ENCODE measurements around the gene KMT2B. TPM values are rescaled to one million over a fixed set of nuclear protein-coding genes. Genes with fewer than 3 reads are reported as not detected.

The KMT2B gene
- total and polyA plus RNA-seq, 4 donors = 6.4 to 43.3 (median 35.7) TPM

GRCh38 chr19:35704218-35704617 lies 13.6 kb upstream of the KMT2B start, which contains the start of gene ZBTB32:
Gene ZBTB32, plus strand, starts transcription at chr19:35704558. Its CDS starts 10,069 bp downstream, at chr19:35714627.
- H3K36me3 ChIP-seq (ENCODE audit: control insufficient read depth in 1 of 2, insufficient read depth in 2 of 2, low read length in 1 of 2) = no peaks in the 10 kb centered on the region
- WGBS, 2 donors = 15 to 17% methylated on average over 23 to 24 of the region's 24 CpGs
- no peaks in the 10 kb centered on the region for H3K9me3 ChIP-seq (ENCODE audit: control insufficient read depth, low read length)
- intact Hi-C loops (cut with DNase I) = no loop called here
- H3K27ac ChIP-seq (ENCODE audit: low read depth in 1 of 2, low read length in 2 of 2) = no peak within 1 kb of the TSS
- no peak for DNase-seq
- no peak for ATAC-seq (ENCODE audit: low FRiP score)
- H3K4me1 ChIP-seq (ENCODE audit: control insufficient read depth in 1 of 2, insufficient read depth in 2 of 2, low read length in 2 of 2) = no peaks in the 10 kb centered on the region
- H3K4me3 ChIP-seq (ENCODE audit: low read length in 2 of 2) = no peak within 1 kb of the TSS
- no peaks in the 10 kb centered on the region for H3K27me3 ChIP-seq (ENCODE audit: control insufficient read depth in 1 of 2, insufficient read depth in 2 of 2, low read length in 1 of 2)

- WGBS, 2 donors = 86 to 93% methylated on average over 1 of the region's 1 CpG
- Histone ChIP-seq H3K36me3 (ENCODE audit: control insufficient read depth in 1 of 2, insufficient read depth in 2 of 2, low read length in 1 of 2) (no peaks in the 10 kb centered on the region), H3K27me3 (ENCODE audit: control insufficient read depth in 1 of 2, insufficient read depth in 2 of 2, low read length in 1 of 2) (no peaks in the 10 kb centered on the region), H3K9me3 (ENCODE audit: control insufficient read depth, low read length) (no peaks in the 10 kb centered on the region), H3K27ac (ENCODE audit: low read depth in 1 of 2, low read length in 2 of 2) (no peak overlapping the region), H3K4me1 (ENCODE audit: control insufficient read depth in 1 of 2, insufficient read depth in 2 of 2, low read length in 2 of 2) (no peaks in the 10 kb centered on the region), H3K4me3 (ENCODE audit: low read length in 2 of 2) (no peak overlapping the region)
- ATAC-seq (ENCODE audit: low FRiP score) (no peak), DNase-seq (no peak)
- intact Hi-C loops (cut with DNase I) = no loop called here
Measured at GRCh38 chr19:35708391-35708790, 9.4 kb upstream of the KMT2B start.

- Histone ChIP-seq H3K36me3 (ENCODE audit: control insufficient read depth in 1 of 2, insufficient read depth in 2 of 2, low read length in 1 of 2) (no peaks in the 10 kb centered on the region), H3K4me1 (ENCODE audit: control insufficient read depth in 1 of 2, insufficient read depth in 2 of 2, low read length in 2 of 2) (no peaks in the 10 kb centered on the region), H3K9me3 (ENCODE audit: control insufficient read depth, low read length) (no peaks in the 10 kb centered on the region), H3K4me3 (ENCODE audit: low read length in 2 of 2) (no peak overlapping the region), H3K27ac (ENCODE audit: low read depth in 1 of 2, low read length in 2 of 2) (no peak overlapping the region), H3K27me3 (ENCODE audit: control insufficient read depth in 1 of 2, insufficient read depth in 2 of 2, low read length in 1 of 2) (no peaks in the 10 kb centered on the region)
- ATAC-seq (ENCODE audit: low FRiP score) (no peak), DNase-seq (no peak)
- intact Hi-C loops (cut with DNase I) = no loop called here
- WGBS, 2 donors = 61 to 66% methylated on average over 13 of the region's 13 CpGs
Measured at GRCh38 chr19:35710784-35711723, 6.7 kb upstream of the KMT2B start.

- no peak overlapping the region for H3K4me3 ChIP-seq (ENCODE audit: low read length in 2 of 2)
- ATAC-seq (ENCODE audit: low FRiP score) (no peak), DNase-seq (no peak)
- no peaks in the 10 kb centered on the region for H3K9me3 ChIP-seq (ENCODE audit: control insufficient read depth, low read length)
- intact Hi-C loops (cut with DNase I) = no loop called here
- 69 to 73% methylated on average over 11 of the region's 11 CpGs for WGBS, 2 donors
- H3K27me3 ChIP-seq (ENCODE audit: control insufficient read depth in 1 of 2, insufficient read depth in 2 of 2, low read length in 1 of 2) = no peaks in the 10 kb centered on the region
- no peaks in the 10 kb centered on the region for H3K36me3 ChIP-seq (ENCODE audit: control insufficient read depth in 1 of 2, insufficient read depth in 2 of 2, low read length in 1 of 2)
- H3K27ac ChIP-seq (ENCODE audit: low read depth in 1 of 2, low read length in 2 of 2) = no peak overlapping the region
- no peaks in the 10 kb centered on the region for H3K4me1 ChIP-seq (ENCODE audit: control insufficient read depth in 1 of 2, insufficient read depth in 2 of 2, low read length in 2 of 2)
Measured at GRCh38 chr19:35712567-35713505, 5.0 kb upstream of the KMT2B start.

GRCh38 chr19:35713506-35713850 lies 4.3 kb upstream of the KMT2B start:
- no peak for DNase-seq
- intact Hi-C loops (cut with DNase I) = no loop called here
- Histone ChIP-seq H3K9me3 (ENCODE audit: control insufficient read depth, low read length) (no peaks in the 10 kb centered on the region), H3K4me1 (ENCODE audit: control insufficient read depth in 1 of 2, insufficient read depth in 2 of 2, low read length in 2 of 2) (no peaks in the 10 kb centered on the region), H3K4me3 (ENCODE audit: low read length in 2 of 2) (no peak overlapping the region), H3K27me3 (ENCODE audit: control insufficient read depth in 1 of 2, insufficient read depth in 2 of 2, low read length in 1 of 2) (no peaks in the 10 kb centered on the region), H3K27ac (ENCODE audit: low read depth in 1 of 2, low read length in 2 of 2) (no peak overlapping the region), H3K36me3 (ENCODE audit: control insufficient read depth in 1 of 2, insufficient read depth in 2 of 2, low read length in 1 of 2) (no peaks in the 10 kb centered on the region)
- WGBS, 2 donors = 72 to 80% methylated on average over 2 of the region's 2 CpGs
- no peak for ATAC-seq (ENCODE audit: low FRiP score)

- Histone ChIP-seq H3K36me3 (ENCODE audit: control insufficient read depth in 1 of 2, insufficient read depth in 2 of 2, low read length in 1 of 2) (no peaks in the 10 kb centered on the region), H3K4me3 (ENCODE audit: low read length in 2 of 2) (no peak overlapping the region), H3K9me3 (ENCODE audit: control insufficient read depth, low read length) (no peaks in the 10 kb centered on the region), H3K27me3 (ENCODE audit: control insufficient read depth in 1 of 2, insufficient read depth in 2 of 2, low read length in 1 of 2) (no peaks in the 10 kb centered on the region), H3K27ac (ENCODE audit: low read depth in 1 of 2, low read length in 2 of 2) (no peak overlapping the region), H3K4me1 (ENCODE audit: control insufficient read depth in 1 of 2, insufficient read depth in 2 of 2, low read length in 2 of 2) (no peaks in the 10 kb centered on the region)
- intact Hi-C loops (cut with DNase I) = no loop called here
- DNase-seq (no peak), ATAC-seq (ENCODE audit: low FRiP score) (no peak)
- 82 to 83% methylated on average over 12 of the region's 12 CpGs for WGBS, 2 donors
Measured at GRCh38 chr19:35713904-35714495, 3.8 kb upstream of the KMT2B start.

- intact Hi-C loops (cut with DNase I) = loop anchor here in 1 of 2 donors (5.0 kb wide), 1 partner anchor 167 kb away; the partner anchor contains the start of gene TMEM147
Measured at GRCh38 chr19:35714601-35715354, 3.0 kb upstream of the KMT2B start.

GRCh38 chr19:35715355-35715809 lies 2.4 kb upstream of the KMT2B start:
- no peaks in the 10 kb centered on the region for H3K36me3 ChIP-seq (ENCODE audit: control insufficient read depth in 1 of 2, insufficient read depth in 2 of 2, low read length in 1 of 2)
- DNase-seq (no peak), ATAC-seq (ENCODE audit: low FRiP score) (no peak)
- no peaks in the 10 kb centered on the region for H3K4me1 ChIP-seq (ENCODE audit: control insufficient read depth in 1 of 2, insufficient read depth in 2 of 2, low read length in 2 of 2)
- H3K27ac ChIP-seq (ENCODE audit: low read depth in 1 of 2, low read length in 2 of 2) = no peak overlapping the region
- no peaks in the 10 kb centered on the region for H3K27me3 ChIP-seq (ENCODE audit: control insufficient read depth in 1 of 2, insufficient read depth in 2 of 2, low read length in 1 of 2)
- intact Hi-C loops (cut with DNase I) = loop anchor here in 1 of 2 donors (5.0 kb wide), 1 partner anchor 168 kb away; the partner anchor contains the start of gene TMEM147
- 81% methylated on average over 7 of the region's 7 CpGs for WGBS, 2 donors
- no peaks in the 10 kb centered on the region for H3K9me3 ChIP-seq (ENCODE audit: control insufficient read depth, low read length)
- no peak overlapping the region for H3K4me3 ChIP-seq (ENCODE audit: low read length in 2 of 2)

More at GRCh38 chr19:35714601-35715354, 3.0 kb upstream of the KMT2B start:
- H3K4me3 ChIP-seq (ENCODE audit: low read length in 2 of 2) = no peak overlapping the region
- H3K27ac ChIP-seq (ENCODE audit: low read depth in 1 of 2, low read length in 2 of 2) = no peak overlapping the region
- H3K27me3 ChIP-seq (ENCODE audit: control insufficient read depth in 1 of 2, insufficient read depth in 2 of 2, low read length in 1 of 2) = no peaks in the 10 kb centered on the region
- no peak for DNase-seq
- H3K9me3 ChIP-seq (ENCODE audit: control insufficient read depth, low read length) = no peaks in the 10 kb centered on the region
- 73 to 76% methylated on average over 14 of the region's 14 CpGs for WGBS, 2 donors
- H3K4me1 ChIP-seq (ENCODE audit: control insufficient read depth in 1 of 2, insufficient read depth in 2 of 2, low read length in 2 of 2) = no peaks in the 10 kb centered on the region
- H3K36me3 ChIP-seq (ENCODE audit: control insufficient read depth in 1 of 2, insufficient read depth in 2 of 2, low read length in 1 of 2) = no peaks in the 10 kb centered on the region
- ATAC-seq (ENCODE audit: low FRiP score) = no peak
